Stomach (tissue), 4 donors: ENCODE data around the gene SMIM41.

Source experiments
- CTCF ChIP-seq, 7 experiments: fragments of 450-650 bp in 4 of 7; fragments of 200-600 bp in 3 of 7; sonication (generic) in 3 of 7; IDR thresholded peaks; one replicate each; pipeline ENCODE4 v1.5.1; 2016 to 2019; ENCODE audit warnings: antibody characterized with exemption in 7 of 7, control low read depth in 2 of 7, mild to moderate bottlenecking in 1 of 7
- EP300 ChIP-seq: sonication (generic); formaldehyde crosslinking; IDR thresholded peaks from one replicate; pipeline ENCODE4 v1.6.1; 2017; ENCODE audit warnings: antibody characterized with exemption

- TF ChIP-seq EP300 (no peak), CTCF (IDR thresholded peaks at IDR 0.05) (no peak)
Observed at GRCh38 chr12:52137746-52138145, 58.2 kb downstream of the SMIM41 start.
